ENCODE results near the gene SETD2.

- TF ChIP-seq CTCF (IDR thresholded peaks at IDR 0.05; ENCODE audit: low read depth, low read length) (no peak), POLR2A (IDR thresholded peaks at IDR 0.05; ENCODE audit: extremely low read depth, insufficient read length) (no peak)
Measured at GRCh38 chr3:47121409-47121808, 42.5 kb downstream of the SETD2 start.

All from NB4 (cell line).